HEK293T (cell line): ENCODE measurements around the gene EMC10.

Experiments
- CTCF ChIA-PET: fragments of 350-600 bp; formaldehyde crosslinking; extraction: SDS; loops from one replicate; lab custom pipeline; 2021; ENCODE audit warnings: antibody characterized with exemption, inconsistent platforms; lab: Yijun Ruan, JAX
- POLR2A ChIA-PET: fragments of 350-600 bp; formaldehyde crosslinking; extraction: SDS; loops from one replicate; lab custom pipeline; 2020; ENCODE audit warnings: antibody characterized with exemption, inconsistent platforms; lab: Yijun Ruan, JAX
- DNase-seq: peaks from one replicate; pipeline ENCODE4 v3.0.0; 2012; ENCODE audit warnings: mixed read lengths; ENCODE audit errors: extremely low spot score
- ARNT ChIP-seq: fragments of 450-650 bp; IDR thresholded peaks from 2 replicates; pipeline ENCODE4 v1.6.1; 2017; ENCODE audit warnings: mild to moderate bottlenecking
- BHLHE40 ChIP-seq: fragments of 450-650 bp; IDR thresholded peaks from 2 replicates; pipeline ENCODE4 v1.6.1; 2016; ENCODE audit warnings: mild to moderate bottlenecking, moderate library complexity, borderline replicate concordance
- CTBP1 ChIP-seq: fragments of 450-650 bp; IDR thresholded peaks from 2 replicates; pipeline ENCODE4 v1.6.1; 2016; ENCODE audit warnings: borderline replicate concordance
- ELF4 ChIP-seq: fragments of 450-650 bp; IDR thresholded peaks from 2 replicates; pipeline ENCODE4 v1.6.1; 2017; ENCODE audit warnings: antibody characterized with exemption
- FOXA1 ChIP-seq: fragments of 450-650 bp; IDR thresholded peaks from 2 replicates; pipeline ENCODE4 v1.6.1; 2016; ENCODE audit warnings: mild to moderate bottlenecking
- FOXK2 ChIP-seq: fragments of 450-650 bp; IDR thresholded peaks from 2 replicates; pipeline ENCODE4 v1.6.1; 2016; ENCODE audit warnings: mild to moderate bottlenecking
- FOXM1 ChIP-seq: fragments of 450-650 bp; IDR thresholded peaks from 2 replicates; pipeline ENCODE4 v1.6.1; 2017; ENCODE audit warnings: mild to moderate bottlenecking, borderline replicate concordance
- HDGF ChIP-seq: fragments of 450-650 bp; IDR thresholded peaks from 2 replicates; pipeline ENCODE4 v1.6.1; 2017; ENCODE audit warnings: antibody characterized with exemption, borderline replicate concordance
- L3MBTL2 ChIP-seq: fragments of 450-650 bp; conservative IDR thresholded peaks from 2 replicates; pipeline ENCODE4 v1.6.1; 2016; ENCODE audit warnings: mild to moderate bottlenecking
- LEF1 ChIP-seq: fragments of 450-650 bp; IDR thresholded peaks from 2 replicates; pipeline ENCODE4 v1.6.1; 2017; ENCODE audit warnings: mild to moderate bottlenecking, borderline replicate concordance
- NFRKB ChIP-seq: fragments of 450-650 bp; IDR thresholded peaks from 2 replicates; pipeline ENCODE4 v1.6.1; 2016; ENCODE audit warnings: mild to moderate bottlenecking, moderate library complexity
- SP1 ChIP-seq: fragments of 450-650 bp; IDR thresholded peaks from 2 replicates; pipeline ENCODE4 v1.6.1; 2017
- SUZ12 ChIP-seq: fragments of 450-650 bp; IDR thresholded peaks from 2 replicates; pipeline ENCODE4 v1.6.1; 2016; ENCODE audit warnings: mild to moderate bottlenecking
- TARDBP ChIP-seq: fragments of 450-650 bp; IDR thresholded peaks from 2 replicates; pipeline ENCODE4 v1.6.1; 2016
- ZNF384 ChIP-seq: fragments of 450-650 bp; IDR thresholded peaks from 2 replicates; pipeline ENCODE4 v1.6.1; 2016
- TF ChIP-seq, protein P1 (sequence below): fragments of 450-650 bp; IDR thresholded peaks from 2 replicates; pipeline ENCODE4 v1.6.1; 2016

EMC10 gene

DNA sequence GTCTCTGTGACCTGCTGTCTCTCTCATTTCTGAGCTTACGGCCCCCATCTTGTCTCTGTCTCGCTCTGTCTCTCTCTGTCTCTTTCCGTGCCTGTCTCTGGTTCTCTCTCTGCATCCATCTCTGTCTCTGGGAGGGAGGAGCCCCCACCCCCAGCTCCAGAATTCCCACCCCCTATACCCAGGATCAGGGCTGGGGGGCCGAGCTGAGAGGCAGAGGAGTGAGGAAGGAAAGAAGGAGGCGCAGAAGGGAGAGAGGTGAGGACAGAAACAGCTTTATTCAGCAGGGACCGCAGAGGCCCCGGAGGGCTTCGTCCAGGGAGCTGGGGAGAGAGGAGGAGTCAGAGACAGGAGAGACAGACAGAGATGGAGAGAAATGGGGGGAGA lies 20.7 kb downstream of the EMC10 start:
- no peak for DNase-seq
- ChIA-PET CTCF (no interaction called here), POLR2A (interaction anchor here (1.1 kb wide), 1 partner anchor 14 kb away, joined by 4 read pairs; the partner anchor contains the start of gene JOSD2)
- TF ChIP-seq CTBP1 (no peak), BHLHE40 (no peak), LEF1 (no peak), FOXK2 (no peak), FOXA1 (no peak), NFRKB (no peak), ELF4 (no peak), ZNF384 (no peak), L3MBTL2 (no peak), SUZ12 (no peak), FOXM1 (no peak), ARNT (no peak), HDGF (no peak), TARDBP (no peak), SP1 (no peak)
- TF ChIP-seq, protein P1, sequence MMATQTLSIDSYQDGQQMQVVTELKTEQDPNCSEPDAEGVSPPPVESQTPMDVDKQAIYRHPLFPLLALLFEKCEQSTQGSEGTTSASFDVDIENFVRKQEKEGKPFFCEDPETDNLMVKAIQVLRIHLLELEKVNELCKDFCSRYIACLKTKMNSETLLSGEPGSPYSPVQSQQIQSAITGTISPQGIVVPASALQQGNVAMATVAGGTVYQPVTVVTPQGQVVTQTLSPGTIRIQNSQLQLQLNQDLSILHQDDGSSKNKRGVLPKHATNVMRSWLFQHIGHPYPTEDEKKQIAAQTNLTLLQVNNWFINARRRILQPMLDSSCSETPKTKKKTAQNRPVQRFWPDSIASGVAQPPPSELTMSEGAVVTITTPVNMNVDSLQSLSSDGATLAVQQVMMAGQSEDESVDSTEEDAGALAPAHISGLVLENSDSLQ: no peak

DNA sequence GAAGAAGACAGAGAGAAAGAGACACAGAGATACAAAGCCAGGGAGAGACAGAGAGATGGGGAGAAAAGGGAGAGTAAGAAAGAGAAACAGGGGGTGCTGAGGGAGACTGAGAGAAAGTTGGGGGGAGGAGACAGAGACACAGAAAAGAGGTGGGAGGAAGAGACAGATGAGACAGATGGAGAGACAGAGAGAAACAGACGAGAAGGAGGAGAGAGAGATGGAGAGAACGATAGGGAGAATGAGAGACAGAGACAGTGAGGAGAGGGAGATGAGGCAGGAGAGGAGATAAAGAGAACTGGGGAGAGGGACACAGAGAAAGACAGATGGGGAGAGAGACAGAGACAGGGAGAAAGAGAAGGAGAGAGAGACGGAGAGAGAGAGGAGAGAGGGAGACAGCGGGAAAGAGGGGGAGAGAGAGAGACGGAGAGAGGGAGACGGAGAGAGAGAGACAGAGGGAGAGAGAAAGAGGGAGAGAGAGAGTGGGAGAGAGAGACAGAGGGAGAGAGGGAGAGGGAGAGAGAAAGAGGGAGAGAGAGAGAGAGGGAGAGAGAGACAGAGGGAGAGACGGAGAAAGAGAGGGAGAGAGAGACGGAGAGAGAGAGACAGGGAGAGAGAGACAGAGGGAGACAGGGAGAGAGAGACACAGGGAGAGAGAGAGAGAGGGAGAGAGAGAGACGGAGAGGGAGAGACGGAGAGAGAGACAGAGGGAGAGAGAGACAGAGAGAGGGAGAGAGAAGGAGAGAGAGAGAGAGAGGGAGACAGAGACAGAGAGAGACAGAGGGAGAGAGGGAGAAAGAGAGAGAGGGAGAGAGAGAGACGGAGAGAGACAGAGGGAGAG lies 22.1 kb downstream of the EMC10 start:
- DNase-seq: no peak
- ChIA-PET POLR2A (no interaction called here), CTCF (no interaction called here)
- no peak for TF ChIP-seq TARDBP
- TF ChIP-seq ARNT: no peak
- no peak for TF ChIP-seq BHLHE40
- no peak for TF ChIP-seq FOXK2
- TF ChIP-seq FOXA1: no peak
- no peak for TF ChIP-seq SP1
- no peak for TF ChIP-seq SUZ12
- no peak for TF ChIP-seq HDGF
- no peak for TF ChIP-seq ZNF384
- TF ChIP-seq FOXM1: no peak
- no peak for TF ChIP-seq L3MBTL2

DNA sequence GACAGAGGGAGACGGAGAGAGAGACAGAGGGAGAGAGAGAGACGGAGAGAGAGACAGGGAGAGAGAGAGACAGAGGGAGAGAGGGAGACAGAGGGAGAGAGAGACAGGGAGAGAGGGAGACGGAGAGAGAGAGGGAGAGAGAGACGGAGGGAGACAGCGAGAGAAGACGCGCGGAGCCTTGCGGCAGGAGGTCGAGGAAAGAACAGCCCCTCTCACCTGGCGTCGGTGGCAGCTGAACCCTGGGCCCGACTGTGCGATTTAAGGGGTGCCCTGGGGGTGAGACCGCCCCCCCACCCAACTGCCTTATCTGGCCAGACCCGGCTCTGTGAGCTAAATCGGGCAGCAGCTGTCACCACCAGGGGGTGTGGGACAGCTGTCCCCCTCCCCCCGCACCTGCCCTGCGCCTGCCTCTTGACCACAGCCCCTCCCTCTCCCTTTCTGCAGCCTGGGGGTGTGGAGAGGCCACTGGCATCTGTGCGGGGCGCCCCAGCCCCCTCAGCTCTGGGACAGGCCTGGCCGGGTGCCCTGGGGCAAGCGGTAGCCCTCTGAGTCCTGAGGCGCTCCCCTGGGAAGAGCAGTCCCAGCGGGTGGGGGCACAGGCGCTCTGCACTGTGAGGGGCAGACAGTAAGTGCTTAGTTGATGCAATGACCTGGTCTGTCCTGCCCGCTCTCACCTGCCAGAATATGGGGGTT lies 23.9 kb downstream of the EMC10 start:
- CTCF ChIA-PET: no interaction called here
- DNase-seq: no peak
- no peak for TF ChIP-seq TARDBP
- POLR2A ChIA-PET: no interaction called here

DNA sequence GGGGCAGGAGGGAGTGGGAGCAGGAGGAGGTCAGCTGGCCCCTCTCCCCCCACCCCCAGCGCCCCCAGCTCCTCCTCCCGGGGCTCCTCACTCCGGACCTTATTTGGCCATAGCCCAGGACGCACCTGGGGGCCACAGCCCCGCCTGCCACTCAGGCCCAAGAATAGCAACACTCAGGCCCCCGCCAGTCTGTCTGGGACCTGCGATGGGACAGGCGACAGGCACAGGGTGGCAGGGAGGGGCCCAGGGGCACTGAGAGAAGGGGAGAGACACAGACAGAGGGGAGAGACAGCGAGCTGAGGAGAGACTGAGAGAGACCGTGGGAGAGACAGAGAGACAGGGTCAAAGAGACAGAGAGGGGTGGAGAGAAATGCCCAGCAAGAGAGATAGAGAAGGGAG lies 24.4 kb downstream of the EMC10 start:
- TF ChIP-seq HDGF (no peak), FOXM1 (no peak), FOXK2 (no peak), ZNF384 (no peak), TARDBP (no peak), SP1 (no peak), BHLHE40 (no peak), ARNT (no peak), SUZ12 (no peak), FOXA1 (no peak), ELF4 (no peak), LEF1 (no peak), NFRKB (no peak), L3MBTL2 (no peak), CTBP1 (no peak)
- TF ChIP-seq, protein P1: no peak
- ChIA-PET POLR2A (no interaction called here), CTCF (no interaction called here)
- DNase-seq: no peak

DNA sequence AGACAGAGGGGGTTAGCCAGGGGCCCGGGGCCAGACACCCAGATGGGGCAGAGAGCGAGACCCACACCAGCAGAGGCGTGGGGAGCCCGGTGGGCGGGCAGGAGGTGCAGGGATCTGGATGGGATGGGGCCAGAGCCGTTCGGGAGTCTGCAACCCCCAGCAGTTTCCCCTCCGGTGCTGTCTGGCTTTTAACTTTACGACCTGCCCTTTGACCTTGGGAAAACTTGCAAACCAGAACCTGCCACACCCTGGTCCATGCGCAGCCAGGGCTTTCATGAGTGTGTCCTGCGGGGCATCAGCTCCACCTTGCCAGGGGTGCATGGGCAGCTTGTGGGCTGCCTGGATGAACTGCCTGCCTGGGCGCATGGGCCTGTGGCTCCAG lies 24.9 kb downstream of the EMC10 start:
- ChIA-PET POLR2A (no interaction called here), CTCF (no interaction called here)
- DNase-seq: no peak
- TF ChIP-seq CTBP1: no peak
- TF ChIP-seq ARNT: no peak
- no peak for TF ChIP-seq BHLHE40
- TF ChIP-seq FOXK2: no peak
- no peak for TF ChIP-seq NFRKB
- TF ChIP-seq LEF1: no peak
- no peak for TF ChIP-seq TARDBP
- no peak for TF ChIP-seq ELF4
- TF ChIP-seq, protein P1: no peak
